Adrenal gland (tissue), 12 donors: ENCODE results near the gene COL6A1. TPM values are rescaled to one million over a fixed set of nuclear protein-coding genes. Genes with fewer than 3 reads are reported as not detected.
"Not testable (repeated sequence)": the region's sequence is repeated elsewhere in the genome, so short reads cannot be mapped to it uniquely, and the experiment has no call there.

Source experiments
- DNase-seq, 7 donors: peaks; one replicate each; pipeline ENCODE4 v3.0.0-alpha.2; 2019 to 2020
- H3K27ac ChIP-seq, 5 donors: fragments of 200-600 bp; sonication (generic) in 4 of 5; 1 replicate in 3 of 5; 2 replicates in 2 of 5; pipeline versions ENCODE4 v1.5.1 to v1.8.0; 2016 to 2020; ENCODE audit warnings: mild to moderate bottlenecking in 1 of 5
- H3K27me3 ChIP-seq: fragments of 200-600 bp; 2 replicates; pipeline ENCODE4 v1.8.0; 2021
- H3K36me3 ChIP-seq, 2 donors: fragments of 200-600 bp; replicated peaks in 1 of 2; 1 replicate in 1 of 2; 2 replicates in 1 of 2; pipeline versions ENCODE4 v1.5.1 to v1.8.0; 2018 to 2022
- H3K4me1 ChIP-seq, 2 donors: fragments of 200-600 bp; replicated peaks in 1 of 2; 1 replicate in 1 of 2; 2 replicates in 1 of 2; pipeline versions ENCODE4 v1.5.1 to v1.8.0; 2018 to 2021
- H3K4me3 ChIP-seq, 4 donors: fragments of 200-600 bp; sonication (generic) in 3 of 4; one replicate each; pipeline ENCODE4 v1.5.1; 2016 to 2018
- H3K9me3 ChIP-seq, 3 donors: fragments of 200-600 bp; sonication (generic) in 1 of 3; replicated peaks in 1 of 3; 1 replicate in 2 of 3; 2 replicates in 1 of 3; pipeline versions ENCODE4 v1.5.1 to v1.8.0; 2016 to 2021
- POLR2A ChIP-seq, 2 donors: fragments of 450-650 bp; IDR thresholded peaks; one replicate each; pipeline ENCODE4 v1.6.1; 2017; ENCODE audit warnings: antibody characterized with exemption in 2 of 2, mild to moderate bottlenecking in 2 of 2, moderate library complexity in 1 of 2
- WGBS, 4 donors: extraction: QIAGEN DNeasy Blood & Tissue Kit in 2 of 4; methylation state at CpG; one replicate each; pipeline versions ENCODE4 v1.1.5 to v1.1.7; 2013 to 2017; 5-methylcytosine and 5-hydroxymethylcytosine counted together
- intact Hi-C, 2 donors: fragments of 100-400 bp; cut with DNase I; formaldehyde crosslinking; loops; one replicate each; pipeline versions ENCODE4 v1.14.1 to v1.15.0; 2022 to 2023
- polyA plus RNA-seq, 3 donors: library from polyadenylated mRNA; stranded (reverse); fragments of 200-250 nt in 2 of 3; fragments of 350-450 nt in 1 of 3; fragmentation: Illumina TruSeq in 1 of 3; extraction: RNeasy Lipid Tissue Mini Kit (QIAGEN cat#74804) in 1 of 3; gene quantifications; one replicate each; pipeline ENCODE4 v1.2.3, GENCODE V29; 2013 to 2014
- total RNA-seq, 9 donors: library from RNA; depleted of rRNA in 4 of 9; stranded (reverse); fragments of >200 nt in 4 of 9; fragments of 120-200 nt in 1 of 9; fragmentation: NEBNext Ultra II Directional in 1 of 9; extraction: Animal tissue kit (Norgen Biotek cat#: 25700) in 1 of 9; gene quantifications; one replicate each; pipeline versions ENCODE4 v1.1.0 to v1.2.4, GENCODE V29; 2013 to 2023
- TF ChIP-seq, protein P1 (sequence below), 6 experiments: fragments of 450-650 bp in 4 of 6; fragments of 200-600 bp in 2 of 6; sonication (generic) in 1 of 6; IDR thresholded peaks; 1 replicate in 5 of 6; 2 replicates in 1 of 6; pipeline versions ENCODE4 v1.5.1 to v1.8.0; 2016 to 2021; ENCODE audit warnings: antibody characterized with exemption in 6 of 6, mild to moderate bottlenecking in 2 of 6, moderate library complexity in 1 of 6
- donor health status: healthy with polysubstance abuse.
- donor health status: Bipolar disorder and iron deficiency.
- donor health status: DM: yes; HTN: yes; CAD: no.
- donor health status: DM: no; HTN: no; CAD: no.
- donor health status: DM: no; HTN: no; CAD: no.
- donor health status: DM: yes; HTN: yes; CAD: no.

The COL6A1 gene
- total and polyA plus RNA-seq, 12 donors: 22.3 to 490 (median 151) TPM

DNA sequence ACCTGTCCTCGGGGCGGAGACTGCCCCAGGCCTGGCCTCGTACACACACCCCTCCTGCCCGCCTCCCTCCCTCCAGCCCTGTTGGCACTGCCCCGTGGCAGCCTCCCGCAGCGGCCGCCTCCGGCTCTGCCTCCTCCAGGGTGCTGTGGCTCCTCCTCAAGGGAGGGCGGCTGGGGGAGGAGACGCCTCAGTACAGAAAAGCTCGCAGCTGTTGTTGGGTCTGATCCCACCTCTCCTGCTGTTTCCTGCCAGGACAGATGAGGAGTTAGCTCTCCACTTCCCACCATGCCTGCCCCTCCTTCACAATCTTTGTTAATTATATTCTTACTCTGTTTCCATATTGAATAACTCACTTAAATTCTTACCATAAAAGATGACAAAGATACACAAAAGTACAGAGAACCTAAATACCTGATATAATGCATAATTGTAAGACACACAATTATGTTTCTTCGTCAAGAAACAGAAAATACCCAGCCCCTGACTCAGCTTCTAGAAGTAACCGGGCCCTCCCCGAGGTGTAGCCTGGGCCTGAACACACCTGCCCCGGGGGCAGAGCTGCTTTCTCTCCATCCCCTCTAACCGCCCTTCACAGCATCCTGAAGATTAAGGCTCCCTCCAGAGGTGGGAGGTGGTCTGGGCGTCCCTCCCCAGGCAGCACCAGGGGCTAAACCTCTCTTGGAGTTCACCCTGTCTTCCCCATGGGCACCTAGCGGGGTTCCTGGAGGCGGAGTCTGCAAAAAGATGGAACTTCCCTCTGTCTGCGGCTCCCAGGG, 30.6 kb upstream of the COL6A1 start:
- no peak for DNase-seq
- Histone ChIP-seq H3K36me3 (no peaks in the 10 kb centered on the region), H3K4me3 (no peak overlapping the region), H3K9me3 (no peaks in the 10 kb centered on the region), H3K27me3 (no peaks in the 10 kb centered on the region), H3K27ac (no peak overlapping the region), H3K4me1 (no peaks in the 10 kb centered on the region)
- WGBS, 4 donors: 25 to 57% (median 44%) methylated on average over 14 to 21 of the region's 21 CpGs
- intact Hi-C loops: no loop called here
- TF ChIP-seq POLR2A (IDR thresholded peaks at IDR 0.05): no peak
- TF ChIP-seq, protein P1, sequence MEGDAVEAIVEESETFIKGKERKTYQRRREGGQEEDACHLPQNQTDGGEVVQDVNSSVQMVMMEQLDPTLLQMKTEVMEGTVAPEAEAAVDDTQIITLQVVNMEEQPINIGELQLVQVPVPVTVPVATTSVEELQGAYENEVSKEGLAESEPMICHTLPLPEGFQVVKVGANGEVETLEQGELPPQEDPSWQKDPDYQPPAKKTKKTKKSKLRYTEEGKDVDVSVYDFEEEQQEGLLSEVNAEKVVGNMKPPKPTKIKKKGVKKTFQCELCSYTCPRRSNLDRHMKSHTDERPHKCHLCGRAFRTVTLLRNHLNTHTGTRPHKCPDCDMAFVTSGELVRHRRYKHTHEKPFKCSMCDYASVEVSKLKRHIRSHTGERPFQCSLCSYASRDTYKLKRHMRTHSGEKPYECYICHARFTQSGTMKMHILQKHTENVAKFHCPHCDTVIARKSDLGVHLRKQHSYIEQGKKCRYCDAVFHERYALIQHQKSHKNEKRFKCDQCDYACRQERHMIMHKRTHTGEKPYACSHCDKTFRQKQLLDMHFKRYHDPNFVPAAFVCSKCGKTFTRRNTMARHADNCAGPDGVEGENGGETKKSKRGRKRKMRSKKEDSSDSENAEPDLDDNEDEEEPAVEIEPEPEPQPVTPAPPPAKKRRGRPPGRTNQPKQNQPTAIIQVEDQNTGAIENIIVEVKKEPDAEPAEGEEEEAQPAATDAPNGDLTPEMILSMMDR (IDR thresholded peaks at IDR 0.05): no peak

DNA sequence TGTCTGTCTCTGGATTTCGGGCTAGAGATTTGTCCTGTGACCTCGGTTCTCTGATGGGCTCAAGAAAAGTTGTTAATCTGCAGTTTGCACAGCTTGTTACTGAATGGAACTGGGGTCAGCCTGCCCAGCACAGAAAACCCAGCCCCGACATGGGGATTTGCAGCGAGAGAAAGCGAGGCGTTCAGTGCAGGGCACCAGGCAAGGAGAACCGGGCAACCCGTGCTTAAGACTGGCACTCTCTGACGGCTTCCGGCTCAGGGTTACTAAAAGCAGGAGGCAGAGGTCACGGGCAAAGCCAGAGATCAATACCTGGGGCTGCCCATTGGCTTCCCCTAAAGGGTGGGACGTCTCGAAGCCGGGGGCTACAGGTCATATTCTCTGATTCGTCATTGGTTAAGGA, 29.9 kb upstream of the COL6A1 start:
- H3K4me1 ChIP-seq: no peaks in the 10 kb centered on the region
- no peaks in the 10 kb centered on the region for H3K36me3 ChIP-seq
- H3K9me3 ChIP-seq: no peaks in the 10 kb centered on the region
- WGBS, 4 donors: 71 to 80% (median 78%) methylated on average over 13 to 15 of the region's 15 CpGs
- DNase-seq: no peak
- no peaks in the 10 kb centered on the region for H3K27me3 ChIP-seq
- intact Hi-C loops: no loop called here
- no peak overlapping the region for H3K4me3 ChIP-seq
- H3K27ac ChIP-seq: no peak overlapping the region
- no peak for TF ChIP-seq POLR2A (IDR thresholded peaks at IDR 0.05)
- TF ChIP-seq, protein P1 (IDR thresholded peaks at IDR 0.05): no peak

DNA sequence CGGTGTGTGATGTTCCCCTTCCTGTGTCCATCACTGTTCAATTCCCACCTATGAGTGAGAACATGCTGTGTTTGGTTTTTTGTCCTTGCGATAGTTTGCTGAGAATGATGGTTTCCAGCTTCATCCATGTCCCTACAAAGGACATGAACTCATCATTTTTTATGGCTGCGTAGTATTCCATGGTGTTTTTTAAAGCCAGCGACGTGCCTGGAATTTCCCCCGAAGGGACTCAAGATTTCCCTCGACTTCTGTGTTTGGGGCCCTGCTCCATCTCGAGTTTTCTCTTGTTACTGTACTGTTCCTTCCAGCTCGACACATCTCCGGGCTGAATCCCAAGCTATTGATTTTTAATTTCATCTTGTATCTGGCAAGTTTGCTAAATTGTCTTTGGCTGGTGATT, 29.0 kb upstream of the COL6A1 start:
- H3K27ac ChIP-seq, H3K27me3 ChIP-seq, H3K9me3 ChIP-seq, H3K4me3 ChIP-seq, DNase-seq, intact Hi-C loops, H3K4me1 ChIP-seq, H3K36me3 ChIP-seq: not testable (repeated sequence)
- 80 to 88% (median 84%) methylated on average over 10 of the region's 10 CpGs for WGBS, 4 donors

DNA sequence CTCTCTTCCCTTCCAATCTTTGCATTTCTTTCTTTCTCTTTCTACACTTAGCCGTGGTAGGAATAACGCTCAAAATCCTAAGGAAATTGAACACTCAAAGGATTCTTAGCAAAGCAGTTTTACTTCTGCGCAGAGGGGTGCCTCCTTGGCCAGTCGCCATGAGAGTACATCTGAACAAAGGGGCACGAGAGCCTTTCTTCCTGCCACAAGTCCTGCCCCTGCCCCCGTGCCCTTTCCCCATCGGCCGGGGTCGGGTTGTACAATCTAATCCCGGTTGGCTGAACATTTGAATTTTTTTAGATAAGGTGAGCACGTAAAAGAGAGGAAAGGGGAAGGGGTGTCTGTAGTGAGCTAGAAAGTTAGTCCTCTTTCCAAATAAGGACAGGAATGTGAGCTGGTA, 28.6 kb upstream of the COL6A1 start:
- 74 to 76% (median 75%) methylated on average over 11 of the region's 11 CpGs for WGBS, 4 donors
- DNase-seq: no peak
- no peaks in the 10 kb centered on the region for H3K4me1 ChIP-seq

More for the DNA sequence above, 28.6 kb upstream of the COL6A1 start:
- H3K27me3 ChIP-seq: no peaks in the 10 kb centered on the region
- no peak overlapping the region for H3K4me3 ChIP-seq
- no peaks in the 10 kb centered on the region for H3K36me3 ChIP-seq
- intact Hi-C loops: no loop called here
- no peak overlapping the region for H3K27ac ChIP-seq
- no peaks in the 10 kb centered on the region for H3K9me3 ChIP-seq
- TF ChIP-seq, protein P1 (IDR thresholded peaks at IDR 0.05): no peak
- TF ChIP-seq POLR2A (IDR thresholded peaks at IDR 0.05): no peak
